Fibroblast of the aortic adventitia (primary cell): ENCODE results near the gene SMPX. TPM values are rescaled to one million over a fixed set of nuclear protein-coding genes. Genes with fewer than 3 reads are reported as not detected.

Experiments used
- DNase-seq: peaks from one replicate; pipeline ENCODE4 v3.0.0-alpha.2; 2010; ENCODE audit warnings: low read depth
- H3K4me3 ChIP-seq: 2 replicates; pipeline ENCODE4 v1.5.1; 2011; ENCODE audit warnings: low read depth, mild to moderate bottlenecking, control low read depth, low read length, moderate library complexity
- CTCF ChIP-seq: IDR thresholded peaks from 2 replicates; pipeline ENCODE4 v1.5.1; 2011; ENCODE audit warnings: mild to moderate bottlenecking, low read length, control low read depth, inconsistent platforms; ENCODE audit not compliant: insufficient read depth
- total RNA-seq: library from RNA; depleted of rRNA; stranded (reverse); fragments of >200 nt; gene quantifications from 2 replicates; pipeline ENCODE4 v1.2.3, GENCODE V29; 2012; ENCODE audit warnings: low replicate concordance

SMPX gene
- total RNA-seq, 1 donor, result not detected

- TF ChIP-seq CTCF, result no peak
- peak; percentile 33 for DNase-seq
- H3K4me3 ChIP-seq, result no peak overlapping the region
These were observed 27.9 kb downstream of the SMPX start for GRCh38 chrX:21730026-21730425.

GRCh38 chrX:21728276-21728968 lies 29.5 kb downstream of the SMPX start:
- TF ChIP-seq CTCF, result no peak
- DNase-seq, result no peak
- no peak overlapping the region for H3K4me3 ChIP-seq

- no peak for TF ChIP-seq CTCF
- no peak overlapping the region for H3K4me3 ChIP-seq
- DNase-seq, result no peak
These were observed 32.0 kb downstream of the SMPX start for GRCh38 chrX:21725916-21726315.

GRCh38 chrX:21725496-21725895 lies 32.4 kb downstream of the SMPX start:
- TF ChIP-seq CTCF, result peak; percentile 32
- DNase-seq, result peak; percentile 40
- H3K4me3 ChIP-seq, result no peak overlapping the region

GRCh38 chrX:21723814-21724213 lies 34.1 kb downstream of the SMPX start:
- no peak for TF ChIP-seq CTCF
- no peak overlapping the region for H3K4me3 ChIP-seq
- DNase-seq, result no peak

GRCh38 chrX:21723084-21723483 lies 34.8 kb downstream of the SMPX start:
- peak; percentile 34 for DNase-seq
- no peak overlapping the region for H3K4me3 ChIP-seq
- TF ChIP-seq CTCF, result no peak

GRCh38 chrX:21721195-21721594 lies 36.7 kb downstream of the SMPX start:
- TF ChIP-seq CTCF, result no peak
- H3K4me3 ChIP-seq, result no peak overlapping the region
- DNase-seq, result peak; percentile 31
